Left colon (tissue), 2 donors: Measurements from ENCODE around the gene OR51V1. TPM values are rescaled to one million over a fixed set of nuclear protein-coding genes. Genes with fewer than 3 reads are reported as not detected.

Experiments
- ATAC-seq: fragments of 200-7000 bp; cut with Tn5 transposase; one replicate; pipeline ENCODE4 v1.9.1; 2020; ENCODE audit warnings: mild to moderate bottlenecking, moderate library complexity
- DNase-seq, 2 donors: peaks; one replicate each; pipeline ENCODE4 v3.0.0-alpha.2; 2020
- intact Hi-C, 2 donors: fragments of 100-400 bp; cut with DNase I in 1 of 2; cut with micrococcal nuclease in 1 of 2; formaldehyde crosslinking; loops; one replicate each; pipeline versions ENCODE4 v1.11.2 to v1.14.0; 2022; cut with DNase I, micrococcal nuclease
- total RNA-seq, 2 donors: library from RNA; stranded (reverse); fragmentation: NEBNext Ultra II Directional; extraction: Animal tissue kit (Norgen Biotek cat#: 25700); gene quantifications; one replicate each; pipeline ENCODE4 v1.2.1, GENCODE V29; 2021
- donor health status: DM: no; HTN: no; CAD: no.
- donor health status: DM: yes; HTN: yes; CAD: no.

OR51V1 gene
- total RNA-seq, 2 donors from 2014 or later, result not detected

DNA sequence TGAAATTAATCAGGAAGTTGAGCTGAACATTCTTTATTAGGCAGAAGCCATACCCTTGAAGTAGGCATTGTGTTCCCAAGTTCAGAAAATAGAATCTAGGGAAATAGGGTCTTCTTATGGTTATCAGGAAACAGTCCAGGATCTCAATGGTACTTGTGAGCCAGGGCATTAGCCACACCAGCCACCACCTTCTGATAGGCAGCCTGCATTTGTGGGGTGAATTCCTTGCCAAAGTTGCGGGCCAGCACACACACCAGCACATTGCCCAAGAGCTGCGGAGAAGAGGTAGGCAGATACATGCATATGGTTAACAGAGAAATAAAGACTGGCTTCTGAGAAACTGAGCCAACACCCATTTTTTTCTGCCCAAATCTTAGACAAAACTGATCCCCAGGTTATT is 32.3 kb upstream of the OR51V1 start:
- ATAC-seq (no peak), DNase-seq (no peak)
- intact Hi-C loops, result no loop called here

DNA sequence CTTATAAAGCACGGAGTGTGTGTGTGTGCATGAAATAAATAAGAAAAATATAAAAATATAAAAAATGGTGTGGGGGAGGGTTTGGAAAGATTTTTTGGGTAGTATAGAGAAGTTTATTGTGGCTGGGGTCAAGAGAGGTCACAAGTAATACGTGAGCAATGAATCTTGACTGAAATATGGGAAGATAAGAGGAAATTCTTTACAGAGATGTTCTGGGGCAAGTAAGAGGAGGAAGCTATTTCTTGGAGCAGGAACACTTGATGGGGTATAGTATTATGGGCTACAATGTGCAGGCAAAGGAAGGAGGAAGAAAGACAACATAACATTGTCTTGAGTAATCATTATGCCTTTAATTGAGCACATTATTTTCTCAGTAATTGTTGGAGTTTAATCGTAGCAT is 31.7 kb upstream of the OR51V1 start:
- intact Hi-C loops, result no loop called here
- ATAC-seq, result no peak
- no peak for DNase-seq

DNA sequence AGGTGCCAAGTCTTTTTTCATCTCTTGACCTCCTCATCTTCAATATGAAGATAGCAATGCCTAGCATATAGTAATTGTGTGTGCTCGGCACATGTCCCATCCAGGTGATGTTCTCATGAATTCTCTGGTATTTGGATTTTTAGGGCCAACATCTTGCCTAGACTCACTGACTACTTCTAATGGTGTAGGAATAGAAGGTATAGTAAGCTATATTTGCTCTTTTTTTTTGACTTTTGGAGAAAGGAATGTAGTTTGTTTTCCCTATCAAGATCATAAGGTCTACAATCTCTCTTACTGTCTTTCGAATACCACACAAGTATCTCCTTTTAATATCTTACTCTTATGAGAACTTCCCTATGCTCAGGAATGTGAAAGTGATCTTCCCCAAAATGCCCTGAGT is 30.6 kb upstream of the OR51V1 start:
- no peak for DNase-seq
- intact Hi-C loops, result no loop called here
- ATAC-seq, result no peak

- no peak for ATAC-seq
- DNase-seq, result no peak
- intact Hi-C loops, result no loop called here
Measured at GRCh38 chr11:5230266-5230665, 29.8 kb upstream of the OR51V1 start.

DNA sequence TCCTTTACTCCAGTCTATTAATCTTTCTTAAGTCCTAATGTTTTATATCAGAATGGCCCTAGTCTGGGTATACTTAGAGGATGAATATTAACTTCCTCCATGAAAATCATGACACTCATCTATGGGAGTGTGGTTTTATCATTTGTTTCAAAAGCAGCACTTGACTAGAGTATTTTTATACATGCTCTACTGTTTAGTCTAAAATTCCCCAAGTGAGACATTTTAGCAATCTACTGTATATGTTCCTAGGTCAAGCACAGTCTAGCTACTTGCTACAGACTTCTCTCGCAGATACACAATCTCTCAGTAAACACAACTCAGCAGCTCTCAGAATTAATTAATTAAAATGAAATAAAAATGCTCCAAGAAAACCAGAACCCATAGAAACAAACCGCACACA is 29.3 kb upstream of the OR51V1 start:
- DNase-seq (no peak), ATAC-seq (no peak)
- intact Hi-C loops, result no loop called here

GRCh38 chr11:5229356-5229755 is 28.9 kb upstream of the OR51V1 start:
- DNase-seq (no peak), ATAC-seq (no peak)
- intact Hi-C loops, result no loop called here

- intact Hi-C loops, result no loop called here
- ATAC-seq (no peak), DNase-seq (no peak)
Measured at GRCh38 chr11:5228124-5228523, 27.6 kb upstream of the OR51V1 start.

- ATAC-seq (no peak), DNase-seq (no peak)
- intact Hi-C loops, result no loop called here
Measured at GRCh38 chr11:5227681-5228080, 27.2 kb upstream of the OR51V1 start.

DNA sequence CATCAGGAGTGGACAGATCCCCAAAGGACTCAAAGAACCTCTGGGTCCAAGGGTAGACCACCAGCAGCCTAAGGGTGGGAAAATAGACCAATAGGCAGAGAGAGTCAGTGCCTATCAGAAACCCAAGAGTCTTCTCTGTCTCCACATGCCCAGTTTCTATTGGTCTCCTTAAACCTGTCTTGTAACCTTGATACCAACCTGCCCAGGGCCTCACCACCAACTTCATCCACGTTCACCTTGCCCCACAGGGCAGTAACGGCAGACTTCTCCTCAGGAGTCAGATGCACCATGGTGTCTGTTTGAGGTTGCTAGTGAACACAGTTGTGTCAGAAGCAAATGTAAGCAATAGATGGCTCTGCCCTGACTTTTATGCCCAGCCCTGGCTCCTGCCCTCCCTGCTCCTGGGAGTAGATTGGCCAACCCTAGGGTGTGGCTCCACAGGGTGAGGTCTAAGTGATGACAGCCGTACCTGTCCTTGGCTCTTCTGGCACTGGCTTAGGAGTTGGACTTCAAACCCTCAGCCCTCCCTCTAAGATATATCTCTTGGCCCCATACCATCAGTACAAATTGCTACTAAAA is 26.3 kb upstream of the OR51V1 start, which contains the start of gene HBB:
Gene HBB (minus strand): TSS at position 340 of the 579 bp plus-strand sequence. CDS start 50 bp downstream, at position 290.
- intact Hi-C loops, result no loop called here
- ATAC-seq (peak; percentile 52), DNase-seq (no peak)

GRCh38 chr11:5225480-5225871 is 25.0 kb upstream of the OR51V1 start:
- intact Hi-C loops, result no loop called here
- DNase-seq (no peak), ATAC-seq (no peak)

GRCh38 chr11:5224538-5225479 is 24.3 kb upstream of the OR51V1 start:
- intact Hi-C loops, result no loop called here
- DNase-seq (no peak), ATAC-seq (no peak)

DNA sequence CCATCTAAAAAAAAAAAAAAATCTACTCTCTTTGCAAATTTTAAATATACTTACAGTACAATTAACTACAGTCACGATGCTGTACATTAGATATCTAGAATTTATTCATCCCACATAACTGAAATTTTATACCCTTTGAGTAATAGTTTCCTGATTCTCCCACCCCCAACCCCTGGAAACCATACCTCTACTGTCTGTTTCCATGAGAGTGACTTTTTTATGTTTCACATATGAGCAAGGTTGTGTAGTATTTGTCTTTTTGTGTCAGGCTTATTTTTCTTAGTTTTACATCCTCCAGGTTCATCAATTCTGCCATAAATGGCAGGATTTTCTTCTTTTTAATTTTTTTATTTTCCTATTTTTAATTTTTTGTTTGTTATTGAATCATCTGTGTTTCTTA is 23.2 kb upstream of the OR51V1 start:
- intact Hi-C loops, result no loop called here
- ATAC-seq, result no peak
- no peak for DNase-seq

DNA sequence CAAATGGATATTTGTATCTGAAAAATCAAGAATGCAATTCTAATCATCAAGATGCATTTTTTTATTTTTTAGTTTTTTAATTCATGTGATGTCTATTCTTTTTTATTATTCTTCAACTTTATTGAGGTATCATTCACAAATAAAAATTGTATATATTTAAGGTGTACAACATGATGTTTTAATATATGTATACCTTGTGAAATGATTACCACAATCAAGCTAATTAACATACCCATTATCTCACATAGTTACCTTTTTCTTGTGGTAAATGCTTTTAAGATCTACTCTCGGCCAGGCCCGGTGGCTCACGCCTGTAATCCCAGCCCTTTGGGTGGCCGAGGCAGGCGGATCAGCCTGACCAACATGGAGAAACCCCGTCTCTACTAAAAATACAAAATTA is 22.7 kb upstream of the OR51V1 start:
- ATAC-seq, result no peak

DNA sequence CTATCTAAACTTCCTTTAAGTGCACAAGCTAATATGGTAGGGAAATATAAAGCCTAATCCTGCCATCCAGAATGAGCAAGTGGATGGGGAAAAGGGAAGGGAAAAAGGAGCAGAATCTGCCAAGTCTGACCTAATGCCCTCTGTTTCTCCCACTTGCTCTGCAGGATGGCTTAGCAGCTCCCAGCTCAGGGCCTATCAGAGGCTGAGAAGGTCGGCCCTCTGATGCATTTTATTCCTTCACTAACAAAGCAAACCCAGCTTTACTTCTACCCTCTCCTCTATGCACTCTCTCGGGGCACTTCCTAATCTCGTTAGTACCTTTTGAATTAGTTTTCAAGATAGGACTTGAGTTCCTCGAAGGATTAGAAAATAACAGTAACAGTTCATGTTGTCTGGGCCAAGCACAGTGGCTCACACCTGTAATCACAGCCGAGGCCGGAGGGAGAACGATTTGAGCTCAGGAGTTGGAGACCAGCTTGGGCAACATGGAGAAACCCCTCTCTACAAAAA is 9.9 kb upstream of the OR51V1 start:
- no peak for ATAC-seq
- intact Hi-C loops, result no loop called here
- DNase-seq, result no peak

More for the DNA sequence above, 22.7 kb upstream of the OR51V1 start:
- intact Hi-C loops, result no loop called here
- no peak for DNase-seq

DNA sequence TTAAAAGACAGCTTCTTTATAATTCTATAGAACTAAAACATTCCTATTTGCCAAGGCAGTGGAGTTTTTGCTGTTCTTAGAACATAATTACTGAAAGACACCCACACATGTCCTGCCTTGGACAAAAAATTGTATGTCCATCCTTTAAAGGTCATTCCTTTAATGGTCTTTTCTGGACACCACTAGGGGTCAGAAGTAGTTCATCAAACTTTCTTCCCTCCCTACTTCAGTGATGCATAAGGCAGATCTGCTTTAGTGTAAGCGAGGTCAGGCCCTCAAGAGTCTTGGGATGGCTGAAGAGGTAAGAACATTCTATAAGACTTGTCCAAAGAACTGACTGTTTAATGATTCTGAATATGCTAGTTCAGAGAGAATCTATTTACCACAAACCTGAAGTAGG is 4.3 kb upstream of the OR51V1 start:
- DNase-seq (no peak), ATAC-seq (no peak)
- intact Hi-C loops, result no loop called here

DNA sequence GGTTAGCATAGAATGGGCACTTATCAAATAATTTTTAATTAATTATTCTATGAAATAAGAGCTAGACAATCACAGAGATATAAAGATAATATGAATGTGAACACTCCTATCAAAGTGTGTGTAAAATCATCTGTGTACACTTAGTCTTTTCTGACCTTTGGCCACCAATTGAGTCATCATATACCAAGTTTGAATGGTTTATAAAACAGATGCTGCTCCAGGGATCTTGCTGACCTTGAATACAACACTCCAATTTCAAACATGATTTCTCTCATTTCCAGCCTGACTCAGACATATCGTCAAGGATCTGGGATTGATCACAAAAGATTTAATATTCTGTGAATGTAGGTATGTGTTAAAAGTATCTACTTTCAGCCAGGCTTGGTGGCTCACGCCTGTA is 2.9 kb upstream of the OR51V1 start:
- ATAC-seq, result no peak
- intact Hi-C loops, result no loop called here
- DNase-seq, result no peak

DNA sequence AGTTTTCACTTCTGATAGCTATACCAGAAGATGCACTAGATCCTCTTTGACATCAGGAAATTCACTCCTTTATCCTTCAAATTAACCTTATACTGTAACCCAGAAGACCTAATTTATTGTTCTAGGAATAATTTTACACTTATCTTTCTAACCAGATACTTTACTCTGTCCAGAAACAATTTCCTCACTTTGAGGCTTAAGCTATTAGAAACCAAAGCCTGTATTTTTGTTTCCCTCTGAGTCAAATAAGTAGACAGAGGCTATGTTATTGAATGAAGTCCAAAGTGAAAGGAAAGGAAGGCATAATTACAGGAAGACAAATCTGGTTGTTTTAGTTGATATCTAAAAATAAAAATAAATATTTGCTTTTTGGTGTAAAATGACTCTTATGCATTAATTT is 2.2 kb downstream of the OR51V1 start:
- intact Hi-C loops, result no loop called here
- ATAC-seq, result no peak
- DNase-seq, result no peak

GRCh38 chr11:5197536-5197935 is 2.9 kb downstream of the OR51V1 start:
- DNase-seq (no peak), ATAC-seq (no peak)
- intact Hi-C loops, result no loop called here

- no peak for ATAC-seq
- no peak for DNase-seq
- intact Hi-C loops, result no loop called here
Measured at GRCh38 chr11:5196731-5197130, 3.8 kb downstream of the OR51V1 start.

DNA sequence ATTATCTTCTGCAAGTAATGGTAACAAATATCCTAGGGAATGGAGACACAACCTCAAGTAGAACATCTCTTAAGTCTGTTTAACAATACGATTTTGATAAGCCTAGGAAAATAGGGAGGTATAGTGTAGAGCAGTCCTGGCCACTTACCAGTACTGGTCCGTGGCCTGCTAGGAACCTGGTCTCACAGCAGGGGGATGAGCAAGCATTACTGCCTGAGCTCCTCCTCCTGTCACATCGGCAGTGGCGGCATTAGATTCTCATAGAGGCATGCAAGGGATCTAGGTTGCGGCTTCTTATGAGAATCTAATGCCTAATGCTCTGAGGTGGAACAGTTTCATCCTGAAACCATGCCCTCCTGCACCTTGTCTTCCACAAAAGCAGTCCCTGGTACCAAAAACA is 4.4 kb downstream of the OR51V1 start:
- ATAC-seq (no peak), DNase-seq (no peak)
- intact Hi-C loops, result no loop called here
